H9 (cell line): ENCODE measurements around the gene TMC4. TPM values are rescaled to one million over a fixed set of nuclear protein-coding genes. Genes with fewer than 3 reads are reported as not detected.
"Not testable (repeated sequence)": the region's sequence is repeated elsewhere in the genome, so short reads cannot be mapped to it uniquely, and the experiment has no call there.

ENCODE experiments used
- DNase-seq: peaks from one replicate; pipeline ENCODE4 v3.0.0-alpha.2; 2017
- H2AFZ ChIP-seq: one replicate; pipeline ENCODE4 v1.6.1; 2013; ENCODE audit warnings: mild to moderate bottlenecking, low read length, control low read depth, moderate library complexity
- H2AK5ac ChIP-seq: 2 replicates; pipeline ENCODE4 v1.6.1; 2013; ENCODE audit warnings: low read length, control low read depth, mixed read lengths; ENCODE audit not compliant: insufficient read length
- H2BK120ac ChIP-seq: one replicate; pipeline ENCODE4 v1.6.1; 2013; ENCODE audit warnings: low read depth, mild to moderate bottlenecking, low read length, control low read depth, inconsistent platforms; ENCODE audit not compliant: poor library complexity, severe bottlenecking
- H2BK12ac ChIP-seq: 2 replicates; pipeline ENCODE4 v1.6.1; 2013; ENCODE audit warnings: low read length, control low read depth, mixed read lengths, low read depth; ENCODE audit not compliant: insufficient read length
- H2BK15ac ChIP-seq: 2 replicates; pipeline ENCODE4 v1.6.1; 2013; ENCODE audit warnings: low read depth, low read length, control low read depth
- H2BK20ac ChIP-seq: one replicate; pipeline ENCODE4 v1.6.1; 2013; ENCODE audit warnings: low read depth, mild to moderate bottlenecking, low read length, control low read depth, inconsistent platforms; ENCODE audit not compliant: poor library complexity, severe bottlenecking
- H2BK5ac ChIP-seq: 2 replicates; pipeline ENCODE4 v1.6.1; 2013; ENCODE audit warnings: low read length, control low read depth, mixed read lengths; ENCODE audit not compliant: insufficient read length
- H3K14ac ChIP-seq: 2 replicates; pipeline ENCODE4 v1.6.1; 2013; ENCODE audit warnings: low read length, control low read depth; ENCODE audit not compliant: insufficient read depth
- H3K18ac ChIP-seq: 2 replicates; pipeline ENCODE4 v1.6.1; 2013; ENCODE audit warnings: low read depth, mild to moderate bottlenecking, mixed read lengths, low read length, control low read depth; ENCODE audit not compliant: insufficient read length
- H3K23ac ChIP-seq: 2 replicates; pipeline ENCODE4 v1.6.1; 2013; ENCODE audit warnings: low read length, control low read depth, mixed read lengths, low read depth; ENCODE audit not compliant: insufficient read length
- H3K23me2 ChIP-seq: 2 replicates; pipeline ENCODE4 v1.6.1; 2013; ENCODE audit warnings: low read depth, mild to moderate bottlenecking, mixed read lengths, low read length, control low read depth; ENCODE audit not compliant: insufficient read length, poor library complexity, severe bottlenecking
- H3K27ac ChIP-seq: 2 replicates; pipeline ENCODE4 v1.5.1; 2013; ENCODE audit warnings: low read length, control low read depth, mixed read lengths, low read depth; ENCODE audit not compliant: insufficient read length
- H3K27me3 ChIP-seq: 2 replicates; pipeline ENCODE4 v1.6.1; 2013; ENCODE audit warnings: low read length, control low read depth, inconsistent platforms; ENCODE audit not compliant: insufficient read depth
- H3K4ac ChIP-seq: 2 replicates; pipeline ENCODE4 v1.6.1; 2013; ENCODE audit warnings: low read depth, mild to moderate bottlenecking, control low read depth, inconsistent platforms, low read length, moderate library complexity
- H3K4me1 ChIP-seq: 2 replicates; pipeline ENCODE4 v1.6.1; 2013; ENCODE audit warnings: low read length, control low read depth, inconsistent platforms; ENCODE audit not compliant: insufficient read depth
- H3K4me2 ChIP-seq: 2 replicates; pipeline ENCODE4 v1.6.1; 2013; ENCODE audit warnings: low read length, control low read depth, mixed read lengths; ENCODE audit not compliant: insufficient read length, insufficient read depth
- H3K56ac ChIP-seq: 2 replicates; pipeline ENCODE4 v1.6.1; 2013; ENCODE audit warnings: low read depth, mild to moderate bottlenecking, mixed read lengths, low read length, control low read depth; ENCODE audit not compliant: insufficient read length
- H3K79me1 ChIP-seq: 2 replicates; pipeline ENCODE4 v1.6.1; 2013; ENCODE audit warnings: low read depth, mild to moderate bottlenecking, moderate library complexity, low read length, control low read depth, inconsistent platforms; ENCODE audit not compliant: insufficient read depth, poor library complexity, severe bottlenecking
- H3K79me2 ChIP-seq: 2 replicates; pipeline ENCODE4 v1.6.1; 2013; ENCODE audit warnings: low read length, control low read depth, inconsistent platforms; ENCODE audit not compliant: insufficient read depth
- H3K9ac ChIP-seq: 2 replicates; pipeline ENCODE4 v1.6.1; 2013; ENCODE audit warnings: low read length, control low read depth, mixed read lengths; ENCODE audit not compliant: insufficient read length; ENCODE audit errors: extremely low read depth
- H3K9me3 ChIP-seq: one replicate; pipeline ENCODE4 v1.6.1; 2013; ENCODE audit warnings: low read depth, low read length, inconsistent platforms; ENCODE audit not compliant: control insufficient read depth
- H3T11ph ChIP-seq: one replicate; pipeline ENCODE4 v1.6.1; 2013; ENCODE audit warnings: mild to moderate bottlenecking, low read length, control low read depth, inconsistent platforms
- H4K20me1 ChIP-seq: one replicate; pipeline ENCODE4 v1.6.1; 2013; ENCODE audit not compliant: control insufficient read depth, insufficient read length, insufficient read depth
- H4K5ac ChIP-seq: 2 replicates; pipeline ENCODE4 v1.6.1; 2013; ENCODE audit warnings: low read depth, mild to moderate bottlenecking, mixed read lengths, low read length, control low read depth; ENCODE audit not compliant: insufficient read length
- H4K8ac ChIP-seq: replicated peaks from 2 replicates; pipeline ENCODE4 v1.6.1; 2013; ENCODE audit warnings: low read length, control low read depth, mixed read lengths, low read depth; ENCODE audit not compliant: insufficient read length
- H4K91ac ChIP-seq: 2 replicates; pipeline ENCODE4 v1.6.1; 2013; ENCODE audit warnings: low read depth, mild to moderate bottlenecking, moderate library complexity, mixed read lengths, low read length, control low read depth; ENCODE audit not compliant: insufficient read length
- H3K27ac Mint-ChIP-seq, 3 experiments: 2 replicates in 2 of 3; 3 replicates in 1 of 3; pipeline ENCODE4 v1.8.0; 2020 to 2021; ENCODE audit warnings: mixed read lengths in 3 of 3, mild to moderate bottlenecking in 1 of 3, moderate library complexity in 1 of 3
- H3K27me3 Mint-ChIP-seq: 2 replicates; pipeline ENCODE4 v1.8.0; 2021; ENCODE audit warnings: low read depth, mild to moderate bottlenecking, moderate library complexity, mixed read lengths
- H3K36me3 Mint-ChIP-seq, 3 experiments: 2 replicates in 2 of 3; 3 replicates in 1 of 3; pipeline ENCODE4 v1.8.0; 2020 to 2021; ENCODE audit warnings: low read depth in 3 of 3, mixed read lengths in 3 of 3; ENCODE audit not compliant: insufficient read depth in 1 of 3
- H3K4me1 Mint-ChIP-seq, 2 experiments: 2 replicates each; pipeline ENCODE4 v1.8.0; 2020; ENCODE audit warnings: mixed read lengths in 2 of 2
- H3K4me3 Mint-ChIP-seq, 2 experiments: 2 replicates in 1 of 2; 3 replicates in 1 of 2; pipeline ENCODE4 v1.8.0; 2020 to 2021; ENCODE audit warnings: mild to moderate bottlenecking in 2 of 2, mixed read lengths in 2 of 2, moderate library complexity in 1 of 2
- H3K9me3 Mint-ChIP-seq, 2 experiments: 2 replicates in 1 of 2; 3 replicates in 1 of 2; pipeline ENCODE4 v1.8.0; 2020; ENCODE audit warnings: mild to moderate bottlenecking in 2 of 2, mixed read lengths in 2 of 2, moderate library complexity in 1 of 2
- WGBS: extraction: QIAGEN DNeasy Blood & Tissue Kit; methylation state at CpG from one replicate; pipeline ENCODE4 v1.1.7; 2013; ENCODE audit warnings: missing lambda C conversion rate, low lambda C conversion rate, mixed read lengths; ENCODE audit not compliant: insufficient read length; ENCODE audit errors: extremely low coverage; 5-methylcytosine and 5-hydroxymethylcytosine counted together
- long read RNA-seq: library from polyadenylated mRNA; unstranded; transcript quantifications from one replicate; pipeline ENCODE4 v2.0.0, GENCODE V29; 2020
- total RNA-seq: library from RNA; stranded (reverse); gene quantifications from 2 replicates; pipeline ENCODE4 v1.2.1, GENCODE V29; 2021
- TF ChIP-seq, protein P1 (sequence below): fragments of 200-600 bp; sonication (generic); conservative IDR thresholded peaks from 3 replicates; pipeline ENCODE4 v1.8.0; 2021; ENCODE audit warnings: antibody characterized with exemption, mild to moderate bottlenecking

The TMC4 gene, protein sequence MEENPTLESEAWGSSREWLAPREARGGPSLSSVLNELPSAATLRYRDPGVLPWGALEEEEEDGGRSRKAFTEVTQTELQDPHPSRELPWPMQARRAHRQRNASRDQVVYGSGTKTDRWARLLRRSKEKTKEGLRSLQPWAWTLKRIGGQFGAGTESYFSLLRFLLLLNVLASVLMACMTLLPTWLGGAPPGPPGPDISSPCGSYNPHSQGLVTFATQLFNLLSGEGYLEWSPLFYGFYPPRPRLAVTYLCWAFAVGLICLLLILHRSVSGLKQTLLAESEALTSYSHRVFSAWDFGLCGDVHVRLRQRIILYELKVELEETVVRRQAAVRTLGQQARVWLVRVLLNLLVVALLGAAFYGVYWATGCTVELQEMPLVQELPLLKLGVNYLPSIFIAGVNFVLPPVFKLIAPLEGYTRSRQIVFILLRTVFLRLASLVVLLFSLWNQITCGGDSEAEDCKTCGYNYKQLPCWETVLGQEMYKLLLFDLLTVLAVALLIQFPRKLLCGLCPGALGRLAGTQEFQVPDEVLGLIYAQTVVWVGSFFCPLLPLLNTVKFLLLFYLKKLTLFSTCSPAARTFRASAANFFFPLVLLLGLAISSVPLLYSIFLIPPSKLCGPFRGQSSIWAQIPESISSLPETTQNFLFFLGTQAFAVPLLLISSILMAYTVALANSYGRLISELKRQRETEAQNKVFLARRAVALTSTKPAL
- total RNA-seq: 12.2 and 12.7 TPM in 2 replicates
- long read RNA-seq, transcript TMC4-210 (15 exons, 2,373 nt): major isoform, 12 of 37 reads
- long read RNA-seq, partial matches to known transcripts: 4 of 37 reads
- long read RNA-seq, other reads (novel, unspliced or antisense): 20 of 37 reads

DNA sequence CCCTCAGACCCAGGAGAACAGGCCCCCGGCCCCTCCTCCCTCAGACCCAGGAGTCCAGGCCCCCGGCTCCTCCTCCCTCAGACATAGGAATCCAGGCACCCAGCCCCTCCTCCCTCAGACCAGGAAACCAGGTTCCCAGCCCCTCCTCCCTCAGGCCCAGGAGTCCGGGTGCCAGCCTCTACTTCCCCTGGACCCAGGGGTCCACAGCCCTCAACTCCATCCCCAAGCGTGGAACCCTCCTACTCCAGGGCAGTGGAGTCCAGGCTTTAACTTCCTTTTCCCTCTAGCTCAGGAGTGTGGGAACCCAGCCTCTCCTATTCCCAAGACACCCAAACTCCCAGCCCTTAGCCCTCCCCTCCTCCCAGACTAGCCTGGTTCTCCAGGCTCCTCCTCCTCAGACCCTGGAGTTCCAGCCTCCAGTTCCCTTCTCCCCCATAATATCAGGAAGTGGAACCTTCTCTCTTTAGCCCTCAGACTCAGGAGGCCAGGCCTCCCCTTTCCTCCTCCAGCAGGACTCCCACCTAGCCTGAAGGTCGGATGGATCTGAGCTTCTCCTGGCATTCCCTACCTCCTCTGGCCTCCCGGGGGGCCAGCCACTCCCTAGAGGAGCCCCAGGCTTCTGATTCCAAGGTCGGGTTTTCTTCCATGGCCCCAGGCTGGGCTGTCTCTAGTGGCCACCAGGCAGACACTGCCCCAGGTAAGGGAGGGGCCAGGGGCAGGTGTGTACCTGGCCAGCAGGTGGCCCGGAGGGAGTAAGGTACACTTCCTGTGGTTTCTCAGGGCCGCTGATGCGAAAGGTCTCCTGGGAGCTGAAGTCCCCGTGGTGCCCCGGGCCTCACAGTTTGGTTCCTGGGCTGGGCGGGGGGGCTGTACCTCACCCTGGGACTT lies at the start of gene TMC4:
Gene TMC4, minus strand, starts transcription at position 690 of the 888 bp plus-strand sequence. Its CDS starts 43 bp downstream, at position 647.
- H3K9me3 ChIP-seq: no peaks in the 10 kb centered on the region
- H2BK5ac ChIP-seq: no peak within 1 kb of the TSS
- peak; percentile 96 for DNase-seq
- no peak within 1 kb of the TSS for H2BK12ac ChIP-seq
- no peaks in the 10 kb centered on the region for H3K79me2 ChIP-seq
- no peak within 1 kb of the TSS for H3K9ac ChIP-seq
- Mint-ChIP-seq H3K4me1 (peaks cover 13 to 27% of the 10 kb centered on the region in 2 experiments), H3K36me3 (peaks cover 8 to 12% (median 10%) of the 10 kb centered on the region in 3 experiments; a peak in 6 of 7 replicates), H3K27ac (peak within 1 kb of the TSS in 2 of 3 experiments; percentile 88 to 93; a peak in 4 of 7 replicates), H3K27me3 (no peaks in the 10 kb centered on the region; the same call in 1 of the 2 replicates), H3K4me3 (peak within 1 kb of the TSS; percentile 72 to 74), H3K9me3 (no peaks in the 10 kb centered on the region)
- no peak within 1 kb of the TSS for H3T11ph ChIP-seq
- H3K56ac ChIP-seq: no peak within 1 kb of the TSS
- H4K5ac ChIP-seq: no peak within 1 kb of the TSS
- no peak within 1 kb of the TSS for H2AFZ ChIP-seq
- peak within 1 kb of the TSS; percentile 55 for H3K4me2 ChIP-seq
- no peak within 1 kb of the TSS for H2AK5ac ChIP-seq
- H3K23ac ChIP-seq: no peak within 1 kb of the TSS
- no peak within 1 kb of the TSS for H3K18ac ChIP-seq
- no peak within 1 kb of the TSS for H4K8ac ChIP-seq
- H3K79me1 ChIP-seq: no peaks in the 10 kb centered on the region
- no peaks in the 10 kb centered on the region for H4K20me1 ChIP-seq
- WGBS: no CpG with 5 or more reads among the region's 13 CpGs
- no peaks in the 10 kb centered on the region for H3K4me1 ChIP-seq
- H2BK120ac ChIP-seq: no peak within 1 kb of the TSS
- no peaks in the 10 kb centered on the region for H3K27me3 ChIP-seq
- TF ChIP-seq, protein P1, sequence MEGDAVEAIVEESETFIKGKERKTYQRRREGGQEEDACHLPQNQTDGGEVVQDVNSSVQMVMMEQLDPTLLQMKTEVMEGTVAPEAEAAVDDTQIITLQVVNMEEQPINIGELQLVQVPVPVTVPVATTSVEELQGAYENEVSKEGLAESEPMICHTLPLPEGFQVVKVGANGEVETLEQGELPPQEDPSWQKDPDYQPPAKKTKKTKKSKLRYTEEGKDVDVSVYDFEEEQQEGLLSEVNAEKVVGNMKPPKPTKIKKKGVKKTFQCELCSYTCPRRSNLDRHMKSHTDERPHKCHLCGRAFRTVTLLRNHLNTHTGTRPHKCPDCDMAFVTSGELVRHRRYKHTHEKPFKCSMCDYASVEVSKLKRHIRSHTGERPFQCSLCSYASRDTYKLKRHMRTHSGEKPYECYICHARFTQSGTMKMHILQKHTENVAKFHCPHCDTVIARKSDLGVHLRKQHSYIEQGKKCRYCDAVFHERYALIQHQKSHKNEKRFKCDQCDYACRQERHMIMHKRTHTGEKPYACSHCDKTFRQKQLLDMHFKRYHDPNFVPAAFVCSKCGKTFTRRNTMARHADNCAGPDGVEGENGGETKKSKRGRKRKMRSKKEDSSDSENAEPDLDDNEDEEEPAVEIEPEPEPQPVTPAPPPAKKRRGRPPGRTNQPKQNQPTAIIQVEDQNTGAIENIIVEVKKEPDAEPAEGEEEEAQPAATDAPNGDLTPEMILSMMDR: peak; percentile 67
- H2BK15ac ChIP-seq: no peak within 1 kb of the TSS
- H3K4ac ChIP-seq: no peak within 1 kb of the TSS
- no peak within 1 kb of the TSS for H4K91ac ChIP-seq
- H3K27ac ChIP-seq: no peak within 1 kb of the TSS
- H3K23me2 ChIP-seq: peaks cover 4% of the 10 kb centered on the region
- H2BK20ac ChIP-seq: no peak within 1 kb of the TSS
- H3K14ac ChIP-seq: peak within 1 kb of the TSS; percentile 51; the same call in 1 of the 2 replicates

DNA sequence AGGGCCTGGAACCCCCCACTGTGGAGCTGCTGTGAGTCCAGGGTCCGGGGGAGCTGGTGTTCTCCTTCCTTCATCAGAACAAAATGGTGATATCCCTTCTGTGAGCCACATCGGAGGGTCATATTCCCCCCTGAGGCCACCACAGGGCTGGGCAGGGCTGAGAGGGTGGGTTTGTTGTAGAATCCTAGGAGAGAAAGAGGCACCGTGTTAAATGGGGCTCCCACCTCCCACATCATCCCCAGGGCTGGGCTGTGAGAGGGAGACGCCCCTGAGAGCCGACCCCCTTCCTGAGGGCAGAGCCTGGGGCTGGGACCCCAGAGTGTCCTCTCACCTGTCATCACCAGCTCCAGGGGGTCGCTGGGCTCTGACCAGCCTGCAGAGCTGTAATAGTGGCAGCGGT lies 49.0 kb upstream of the TMC4 start:
- H3K4me2 ChIP-seq, H3K56ac ChIP-seq, H3K18ac ChIP-seq, H3T11ph ChIP-seq, H3K14ac ChIP-seq, H3K4me3 Mint-ChIP-seq, H3K4ac ChIP-seq, H3K36me3 Mint-ChIP-seq, H3K23ac ChIP-seq, DNase-seq, H3K27me3 ChIP-seq, H4K5ac ChIP-seq, H2BK120ac ChIP-seq, H3K9me3 ChIP-seq, H3K27ac ChIP-seq, H3K27ac Mint-ChIP-seq, H2AK5ac ChIP-seq, H2AFZ ChIP-seq, H3K9ac ChIP-seq, H4K20me1 ChIP-seq, H3K9me3 Mint-ChIP-seq, H3K79me1 ChIP-seq, H4K91ac ChIP-seq, H3K4me1 ChIP-seq, H4K8ac ChIP-seq, H3K79me2 ChIP-seq, H2BK15ac ChIP-seq, H2BK5ac ChIP-seq, H2BK20ac ChIP-seq, H3K23me2 ChIP-seq, H2BK12ac ChIP-seq: not testable (repeated sequence)
- H3K27me3 Mint-ChIP-seq: peaks cover 26% of the 10 kb centered on the region
- WGBS: no CpG with 5 or more reads among the region's 7 CpGs
- peaks cover 8 to 13% of the 10 kb centered on the region in 2 experiments for H3K4me1 Mint-ChIP-seq
